HG03575 (cell line): Measurements from ENCODE around the gene SLC24A4.

Experiments used
- ATAC-seq: cut with Tn5 transposase; IDR thresholded peaks from one replicate; pipeline ENCODE4 v1.9.1; 2021; ENCODE audit not compliant: unreplicated experiment, insufficient number of reproducible peaks, low FRiP score; ENCODE audit errors: extremely low read depth

Gene SLC24A4

DNA sequence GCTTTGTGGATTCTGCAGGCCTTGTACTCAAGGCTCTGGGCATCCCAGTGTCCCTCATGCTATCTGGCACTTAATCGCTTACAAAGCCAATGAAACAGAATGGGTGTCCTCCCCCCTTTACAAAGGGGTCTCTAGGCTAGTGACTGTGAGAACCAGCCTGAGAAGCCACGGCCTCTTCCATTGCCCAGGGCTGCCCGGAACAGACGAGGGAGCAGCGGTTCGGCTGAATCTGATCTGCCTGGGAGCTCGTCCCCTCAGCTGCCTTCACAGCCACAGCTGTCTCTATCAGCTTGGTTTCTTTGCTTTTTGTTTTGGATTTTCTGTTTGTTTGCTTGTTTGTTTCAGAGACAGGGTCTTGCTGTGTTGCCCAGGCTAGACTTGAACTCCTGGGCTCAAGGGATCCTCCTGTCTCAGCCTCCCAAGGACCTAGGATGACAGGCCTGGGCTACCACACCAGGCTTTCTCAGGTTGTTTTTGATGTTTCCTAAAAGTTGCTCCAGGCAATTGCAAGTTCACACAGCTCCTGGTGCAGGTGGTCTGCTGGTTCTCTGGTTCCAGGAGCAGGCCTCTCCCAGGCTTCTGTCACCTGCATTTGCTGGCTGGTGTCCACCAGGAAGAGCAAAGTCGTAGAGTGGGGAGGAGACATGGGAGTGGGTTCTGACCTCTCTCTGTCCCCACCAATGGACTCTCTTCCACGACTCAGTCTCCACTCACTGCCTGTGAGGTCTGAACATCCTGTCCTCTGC lies 179.7 kb downstream of the SLC24A4 start:
- no peak for ATAC-seq

DNA sequence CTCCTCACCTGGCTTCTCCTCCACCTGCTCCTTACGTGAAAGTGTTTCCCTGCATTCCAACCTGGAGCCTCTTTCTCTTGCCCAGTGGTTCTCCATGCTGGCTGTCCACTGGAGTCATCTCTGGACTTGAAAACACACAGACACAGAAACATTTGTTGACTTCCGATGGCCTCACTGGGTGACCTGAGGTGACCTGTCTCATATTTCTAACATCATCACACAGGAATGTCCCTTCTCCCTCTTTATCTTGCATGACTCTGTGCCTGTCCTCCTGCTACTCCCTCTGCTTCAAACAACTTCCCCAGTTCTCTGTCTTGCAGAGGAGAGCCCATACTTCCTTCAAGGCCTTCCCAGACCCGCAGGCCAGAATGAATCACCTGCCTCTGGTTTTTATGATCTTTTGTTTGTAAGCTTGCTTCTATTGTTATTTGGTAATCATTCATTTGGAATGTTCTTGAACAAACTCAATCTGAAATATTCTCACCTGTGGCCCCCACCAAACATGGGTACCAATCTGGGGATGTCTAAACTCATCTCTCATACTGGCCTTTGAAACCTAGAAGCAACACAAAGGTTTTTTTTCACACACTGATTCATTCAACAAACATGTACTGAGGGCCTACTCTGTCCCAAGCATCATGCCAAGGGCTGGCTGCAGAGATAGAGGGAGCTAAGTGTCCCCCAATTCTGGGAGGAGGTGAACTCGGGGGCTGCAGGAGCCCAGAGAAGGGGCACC lies 181.0 kb downstream of the SLC24A4 start:
- ATAC-seq: no peak

DNA sequence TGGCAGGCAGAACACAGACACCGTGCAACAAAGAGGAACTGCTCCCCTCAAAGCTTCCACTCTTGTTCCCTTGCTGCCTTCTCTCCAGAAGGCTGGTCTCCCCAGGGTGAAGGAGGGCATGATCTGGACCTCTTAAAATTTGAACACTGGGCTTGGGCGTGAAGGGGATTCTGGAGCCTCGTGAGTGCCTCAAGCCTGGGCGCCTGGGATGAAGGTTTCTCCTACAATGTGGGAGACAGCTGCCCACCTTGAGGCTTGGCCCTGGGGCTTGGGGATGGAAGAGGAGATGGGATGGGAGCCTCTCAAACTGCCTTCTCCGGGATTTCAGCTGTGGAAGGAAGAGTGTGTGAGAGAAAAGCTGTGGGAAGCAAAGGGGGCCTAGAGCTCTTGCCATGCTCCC lies 182.9 kb downstream of the SLC24A4 start:
- no peak for ATAC-seq

- no peak for ATAC-seq
Observed at GRCh38 chr14:92506231-92506630, 183.3 kb downstream of the SLC24A4 start.

DNA sequence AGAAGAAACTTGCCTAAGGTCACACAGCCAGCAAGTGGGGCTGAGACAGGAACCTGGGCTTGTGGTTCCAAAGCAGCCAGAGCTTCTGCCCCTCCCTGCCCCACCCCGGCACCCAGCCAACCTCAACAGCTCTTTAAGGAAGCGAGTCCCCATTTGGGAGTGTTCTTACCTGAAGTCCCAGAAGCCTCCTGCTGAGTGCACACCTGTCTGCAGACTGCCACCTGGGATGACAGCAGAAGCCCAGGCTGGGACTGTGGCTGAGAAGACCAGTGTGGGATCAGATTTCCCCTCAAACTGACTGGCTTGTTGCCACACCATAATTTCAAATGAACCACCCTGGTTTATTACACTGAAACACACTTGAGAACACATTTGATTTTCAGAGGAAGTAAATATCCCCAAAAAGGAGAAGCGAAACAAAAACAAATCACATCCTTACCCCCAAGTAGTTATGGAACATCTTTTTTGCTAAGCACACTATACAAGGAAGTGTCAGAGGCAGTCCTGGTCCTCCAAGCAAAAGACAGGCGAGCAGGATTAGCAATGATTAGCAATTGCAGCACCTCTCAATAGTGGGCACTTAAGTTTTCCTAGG lies 184.3 kb downstream of the SLC24A4 start:
- no peak for ATAC-seq

GRCh38 chr14:92510972-92511371 lies 188.0 kb downstream of the SLC24A4 start:
- no peak for ATAC-seq

GRCh38 chr14:92511453-92512238 lies 188.7 kb downstream of the SLC24A4 start:
- no peak for ATAC-seq

DNA sequence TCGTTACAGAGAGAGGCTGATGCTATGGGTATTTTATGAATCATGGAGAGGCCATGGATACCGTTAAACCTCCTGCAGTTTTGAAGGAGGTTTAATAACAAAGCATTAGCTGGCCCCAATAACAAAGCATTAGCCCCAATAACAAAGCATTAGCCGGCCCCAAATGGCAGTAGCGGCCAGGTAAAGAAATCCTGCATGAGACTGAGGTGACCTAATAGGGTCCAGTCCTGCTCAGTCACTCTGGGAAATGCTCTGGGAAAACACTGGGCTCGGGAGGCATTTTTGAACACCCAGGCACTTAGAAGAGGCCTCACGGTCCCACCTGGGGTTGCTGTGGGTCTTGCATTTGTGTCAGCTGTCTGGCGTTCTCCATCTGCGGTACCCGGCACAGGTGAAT lies 189.8 kb downstream of the SLC24A4 start:
- no peak for ATAC-seq

GRCh38 chr14:92513204-92513965 lies 190.4 kb downstream of the SLC24A4 start, which contains the start of gene RIN3:
Gene RIN3 (plus strand): TSS chr14:92513781. CDS start chr14:92513933, 152 bp downstream.
- ATAC-seq: no peak

- ATAC-seq: no peak
Observed at GRCh38 chr14:92513966-92514843, 191.2 kb downstream of the SLC24A4 start.

DNA sequence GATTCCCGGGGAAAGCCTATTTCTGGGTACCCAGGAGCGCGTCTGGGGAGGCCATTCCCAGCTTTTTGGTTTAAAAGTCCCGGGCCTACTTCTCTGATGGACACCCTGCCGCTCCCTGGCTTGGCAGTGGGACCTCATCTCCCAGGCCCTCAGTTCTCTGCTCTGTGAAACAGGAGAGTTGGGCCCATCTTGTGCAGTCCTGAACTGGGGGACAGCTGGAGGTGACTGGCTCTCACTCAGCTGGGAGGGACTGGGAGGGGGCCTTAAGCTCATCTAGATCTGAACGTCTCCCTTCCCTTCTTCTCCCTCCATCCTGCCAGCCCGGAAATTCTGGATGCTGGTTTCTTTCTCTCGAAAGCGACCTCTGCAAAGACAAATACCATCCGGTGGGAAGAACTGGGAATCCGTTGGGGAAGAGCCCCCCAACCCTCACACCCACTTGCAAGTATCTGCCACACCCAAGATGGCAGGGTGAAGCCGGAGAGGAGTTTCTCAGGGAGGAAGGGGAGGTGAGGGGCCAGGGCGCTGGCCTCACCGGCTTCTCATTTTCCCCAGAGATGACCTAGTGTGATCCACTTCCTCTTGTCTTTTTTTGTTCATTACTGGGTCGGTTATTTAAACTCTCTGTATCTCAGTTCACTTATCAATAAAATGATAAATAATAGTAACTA lies 192.0 kb downstream of the SLC24A4 start:
- no peak for ATAC-seq

DNA sequence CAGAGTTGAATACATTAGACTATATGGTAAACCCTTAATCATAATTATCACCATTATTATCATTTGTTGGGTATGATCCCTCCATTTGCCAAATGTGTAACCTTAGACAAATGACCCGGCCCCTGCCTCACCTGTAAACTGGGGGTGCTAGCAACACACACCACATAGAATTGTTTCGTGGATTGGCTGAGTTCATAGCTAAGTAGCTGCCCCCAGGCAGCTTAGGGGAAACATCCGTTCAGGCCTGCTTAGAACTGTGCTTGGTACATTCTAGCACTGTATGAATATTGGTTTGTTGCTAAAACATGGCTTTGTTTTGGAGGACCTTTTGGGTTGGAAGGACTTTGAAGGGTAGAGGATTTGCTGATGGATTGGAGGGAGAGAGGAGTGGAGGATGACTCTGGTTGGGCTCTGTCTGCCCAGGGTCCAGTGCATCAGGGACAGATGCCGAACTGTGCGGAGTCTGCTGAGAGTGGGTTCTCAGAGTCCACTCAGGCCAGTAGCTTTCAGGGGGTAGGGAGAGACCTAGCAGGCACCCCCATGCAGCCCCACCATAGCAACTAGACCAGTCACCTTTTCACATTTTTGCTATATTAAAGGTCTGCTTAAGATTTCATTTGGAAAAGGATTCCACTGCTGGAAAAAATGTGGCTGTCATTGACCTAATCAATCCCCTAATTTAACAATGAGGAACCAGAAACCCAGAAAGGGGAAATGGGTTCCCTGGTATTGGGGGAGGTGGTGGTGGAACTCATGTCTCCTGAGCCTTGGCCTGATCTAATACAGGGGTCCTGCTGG lies 192.8 kb downstream of the SLC24A4 start:
- no peak for ATAC-seq

- no peak for ATAC-seq
Observed at GRCh38 chr14:92516344-92516965, 193.5 kb downstream of the SLC24A4 start.

DNA sequence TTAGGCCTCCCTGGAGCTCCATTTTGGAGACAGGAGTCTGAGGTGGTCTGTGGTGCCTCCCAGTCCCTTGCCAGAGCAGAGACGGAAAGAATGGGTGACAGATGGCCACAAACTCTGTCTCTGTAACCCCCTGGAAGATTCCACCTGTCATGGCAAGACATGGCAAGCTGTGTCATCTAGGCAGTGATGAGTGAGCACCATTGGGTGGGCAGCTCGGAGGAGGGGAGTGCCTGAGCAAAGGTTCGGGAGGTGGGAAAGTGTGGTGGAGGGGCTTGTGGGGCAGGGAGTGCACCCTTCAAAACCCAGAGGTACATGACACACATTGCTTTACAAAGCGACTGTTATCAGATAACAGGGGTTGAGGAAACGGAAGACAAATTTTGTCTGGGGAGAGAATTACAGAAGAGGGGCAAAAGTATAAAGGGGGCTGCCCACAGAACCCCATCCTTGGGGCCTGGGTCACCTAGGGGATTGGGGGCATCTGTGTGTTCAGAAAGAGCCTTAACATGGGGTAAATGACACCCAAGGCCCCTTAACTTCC lies 194.1 kb downstream of the SLC24A4 start:
- no peak for ATAC-seq

DNA sequence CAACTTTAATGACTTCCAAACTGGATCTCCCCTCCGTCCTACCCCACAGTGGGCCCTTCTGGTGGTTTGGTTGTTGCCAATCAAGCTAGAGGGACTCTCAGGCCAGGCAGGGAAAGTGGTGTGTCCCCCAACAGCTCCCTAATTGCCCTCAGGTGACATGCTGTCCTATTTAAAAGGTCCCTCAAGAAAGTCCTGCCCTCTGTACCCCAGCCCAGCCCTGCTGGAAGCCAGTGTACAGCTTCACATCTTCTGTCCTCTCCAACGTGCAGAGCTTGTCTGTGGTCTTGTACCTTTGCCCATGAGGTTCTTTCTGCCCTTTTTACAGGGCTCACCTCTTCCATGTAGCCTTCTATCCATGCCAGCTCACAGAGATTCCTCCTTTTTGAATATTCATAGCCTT lies 194.8 kb downstream of the SLC24A4 start:
- ATAC-seq: no peak
